NCI-H526 treated with DMSO at 0.1 percent for 48 hours (cell line): ENCODE results near the gene IFITM1.
"Not testable (repeated sequence)": the region's sequence is repeated elsewhere in the genome, so short reads cannot be mapped to it uniquely, and the experiment has no call there.

Experiments used
- DNase-seq: peaks from one replicate; lab custom pipeline; 2025; lab: John Stamatoyannopoulos, UW

The IFITM1 gene

GRCh38 chr11:282630-283360, 31.0 kb upstream of the IFITM1 start:
- no peak for DNase-seq

- peak; percentile 18 for DNase-seq
These were observed 30.3 kb upstream of the IFITM1 start for GRCh38 chr11:283405-284104.

- no peak for DNase-seq
These were observed 29.5 kb upstream of the IFITM1 start for GRCh38 chr11:284105-285020.

GRCh38 chr11:285021-285893, 28.6 kb upstream of the IFITM1 start:
- no peak for DNase-seq

- no peak for DNase-seq
These were observed 28.0 kb upstream of the IFITM1 start for GRCh38 chr11:285894-286220.

- DNase-seq = not testable (repeated sequence)
These were observed 26.6 kb upstream of the IFITM1 start for GRCh38 chr11:286977-287820.

- DNase-seq = no peak
These were observed 25.9 kb upstream of the IFITM1 start for GRCh38 chr11:287821-288477.

GRCh38 chr11:288478-289397, 25.1 kb upstream of the IFITM1 start, which contains the start of gene PGGHG:
Gene PGGHG (plus strand): TSS chr11:289126. CDS start chr11:289817, 691 bp downstream.
- peak; percentile 39 for DNase-seq

GRCh38 chr11:289398-289711, 24.5 kb upstream of the IFITM1 start:
- no peak for DNase-seq

- DNase-seq = no peak
These were observed 23.9 kb upstream of the IFITM1 start for GRCh38 chr11:289712-290620.

- DNase-seq = no peak
These were observed 23.1 kb upstream of the IFITM1 start for GRCh38 chr11:290621-291231.

- no peak for DNase-seq
These were observed 22.3 kb upstream of the IFITM1 start for GRCh38 chr11:291281-292210.

GRCh38 chr11:292211-293121, 21.4 kb upstream of the IFITM1 start:
- no peak for DNase-seq

- DNase-seq = no peak
These were observed 20.5 kb upstream of the IFITM1 start for GRCh38 chr11:293271-293851.
